ENCODE measurements around the gene PDSS2. TPM values are rescaled to one million over a fixed set of nuclear protein-coding genes. Genes with fewer than 3 reads are reported as not detected.

Gene PDSS2
- total and polyA plus RNA-seq, 2 of the 4 experiments (the other 2 are of a cell fraction) = 8.6 to 9.2 TPM

GRCh38 chr6:107383705-107384104, 75.7 kb downstream of the PDSS2 start:
- Histone ChIP-seq H3K4me1 (ENCODE audit: control insufficient read depth, insufficient read depth, low read length) (no peaks in the 10 kb centered on the region), H3K9me1 (ENCODE audit: insufficient read depth, low read length) (no peaks in the 10 kb centered on the region), H2AK9ac (replicated peaks; ENCODE audit: low read depth, low read length, poor library complexity) (no peak overlapping the region), H4K5ac (ENCODE audit: low read depth, low read length) (no peak overlapping the region), H3K4me2 (ENCODE audit: low read depth, low read length) (no peak overlapping the region), H2BK20ac (ENCODE audit: low read depth, low read length) (no peak overlapping the region), H3K4ac (ENCODE audit: low read depth, low read length) (no peak overlapping the region), H3K14ac (replicated peaks; ENCODE audit: low read depth, low read length) (no peak overlapping the region), H2BK15ac (ENCODE audit: low read depth, low read length) (no peak overlapping the region), H3K23ac (ENCODE audit: low read depth, low read length) (no peak overlapping the region), H2BK5ac (ENCODE audit: low read depth, low read length, poor library complexity, severe bottlenecking) (no peak overlapping the region), H3K36me3 (ENCODE audit: control insufficient read depth, insufficient read depth, low read length) (no peaks in the 10 kb centered on the region), H3K4me3 (ENCODE audit: insufficient read depth, low read depth, low read length) (no peak overlapping the region), H4K8ac (ENCODE audit: low read depth in 2 of 2, low read length in 2 of 2) (no peak overlapping the region), H4K20me1 (ENCODE audit: insufficient read depth, low read length) (no peaks in the 10 kb centered on the region; the same call in 1 of the 2 replicates), H2BK120ac (ENCODE audit: low read depth, low read length) (no peak overlapping the region), H3K79me1 (ENCODE audit: low read depth in 1 of 2, low read length in 2 of 2) (peaks cover 0 to 7% of the 10 kb centered on the region in 2 experiments; a peak in 1 of 4 replicates), H2AK5ac (ENCODE audit: low read depth, low read length) (no peak overlapping the region), H2AFZ (replicated peaks; ENCODE audit: low read length, poor library complexity) (no peak overlapping the region), H3K9me3 (ENCODE audit: control insufficient read depth, insufficient read depth, low read length) (no peaks in the 10 kb centered on the region), H3K56ac (ENCODE audit: extremely low read depth, insufficient read depth, low read length) (no peak overlapping the region), H3K27ac (ENCODE audit: insufficient read depth, low read length) (no peak overlapping the region), H3K18ac (ENCODE audit: low read depth, low read length) (no peak overlapping the region), H4K91ac (ENCODE audit: insufficient read depth, low read depth, low read length) (no peak overlapping the region), H3K9ac (ENCODE audit: low read depth, low read length) (no peak overlapping the region), H3K27me3 (ENCODE audit: control insufficient read depth, insufficient read depth, low read length) (no peaks in the 10 kb centered on the region)
- BruUV-seq (replicated peaks) = no TSS peak
- CTCF ChIA-PET = no interaction called here
- ATAC-seq (ENCODE audit: low read depth) = no peak
- intact Hi-C loops (cut with micrococcal nuclease) (no loop called here), dilution Hi-C loops (cut with HindIII; ENCODE audit: low sequenced_read_pairs, unreplicated experiment) (no loop called here), in situ Hi-C loops (cut with MboI; ENCODE audit: low sequenced_read_pairs) (no loop called here)
- POLR2A ChIA-PET (ENCODE audit: unreplicated experiment) = no interaction called here
- TF ChIP-seq MAFK (IDR thresholded peaks at IDR 0.05; ENCODE audit: low read depth, low read length) = 0 out of 2 replicates have a peak, but pooled peaks have one; percentile 2
- TF ChIP-seq NFE2L2 (IDR thresholded peaks at IDR 0.05; ENCODE audit: low read depth, low read length) = peak; percentile 79
- no peak for TF ChIP-seq RAD21 (IDR thresholded peaks at IDR 0.05; ENCODE audit: low read length)
- no peak for TF ChIP-seq RFX5 (IDR thresholded peaks at IDR 0.05; ENCODE audit: low read depth, low read length)
- TF ChIP-seq MXI1 (IDR thresholded peaks at IDR 0.05; ENCODE audit: borderline replicate concordance, low read depth, low read length) = no peak
- TF ChIP-seq FOS (IDR thresholded peaks at IDR 0.05; ENCODE audit: low read depth, low read length) = no peak
- TF ChIP-seq RCOR1 (IDR thresholded peaks at IDR 0.05; ENCODE audit: insufficient replicate concordance, low read length) = no peak
- DNase-seq = no peak

Data from IMR-90 (cell line).